K562 (cell line): ENCODE measurements around the gene UQCR11. TPM values are rescaled to one million over a fixed set of nuclear protein-coding genes. Genes with fewer than 3 reads are reported as not detected.

Source experiments
- IFI16 ChIP-seq: fragments of 250-450 bp; sonication (Bioruptor Pico); IDR thresholded peaks from 2 replicates; pipeline ENCODE4 v2.1.2; 2022; ENCODE audit warnings: mild to moderate bottlenecking, inconsistent platforms
- IRF9 ChIP-seq: fragments of 450-650 bp; IDR thresholded peaks from 2 replicates; pipeline ENCODE4 v1.6.1; 2016; ENCODE audit warnings: missing biosample characterization, missing genetic modification characterization
- KDM2B ChIP-seq: fragments of 250-450 bp; sonication (Bioruptor Pico); IDR thresholded peaks from 2 replicates; pipeline ENCODE4 v1.8.0; 2021; ENCODE audit warnings: mild to moderate bottlenecking, moderate library complexity
- MTA3 ChIP-seq: fragments of 450-650 bp; formaldehyde crosslinking; IDR thresholded peaks from 2 replicates; pipeline ENCODE4 v1.6.1; 2017; ENCODE audit warnings: mild to moderate bottlenecking, borderline replicate concordance
- SETDB1 ChIP-seq: IDR thresholded peaks from one replicate; pipeline ENCODE4 v1.6.1; 2012; ENCODE audit warnings: low read length, control low read depth, inconsistent platforms
- TAF15 ChIP-seq: fragments of 200-400 bp; formaldehyde crosslinking; IDR thresholded peaks from 2 replicates; pipeline ENCODE4 v1.6.1; 2017; ENCODE audit warnings: mild to moderate bottlenecking, low read depth, low read length, moderate library complexity
- TRIM24 ChIP-seq, 2 experiments: fragments of 450-650 bp; IDR thresholded peaks; 2 replicates each; pipeline ENCODE4 v1.6.1; 2016
- YBX1 ChIP-seq: fragments of 450-650 bp; IDR thresholded peaks from 2 replicates; pipeline ENCODE4 v1.7.1; 2016; ENCODE audit warnings: mild to moderate bottlenecking
- ZBTB8A ChIP-seq: fragments of 450-650 bp; IDR thresholded peaks from 2 replicates; pipeline ENCODE4 v1.6.1; 2018; ENCODE audit warnings: mild to moderate bottlenecking, moderate library complexity; ENCODE audit not compliant: partially characterized antibody
- ZFP30 ChIP-seq: fragments of 250-450 bp; sonication (Bioruptor Pico); IDR thresholded peaks from 2 replicates; pipeline ENCODE4 v1.8.0; 2022; ENCODE audit warnings: moderate library complexity, mild to moderate bottlenecking, inconsistent platforms, borderline replicate concordance
- ZFP36 ChIP-seq: fragments of 150-350 bp; IDR thresholded peaks from 2 replicates; pipeline ENCODE4 v1.6.1; 2018; ENCODE audit warnings: low read length, low read depth; ENCODE audit not compliant: partially characterized antibody
- ZNF24 ChIP-seq: fragments of 450-650 bp; IDR thresholded peaks from 2 replicates; pipeline ENCODE4 v1.6.1; 2016
- polyA plus RNA-seq, 8 experiments: library from polyadenylated mRNA; depleted of rRNA in 4 of 8; stranded (reverse) in 5 of 8; unstranded in 3 of 8; fragments of >200 nt; fragmentation: Nextera tagmentation in 2 of 8; fragmentation: Illumina TruSeq in 1 of 8; extraction: Ambion mirVana in 2 of 8; extraction: Trizol in 1 of 8; gene quantifications; 2 replicates each; pipeline versions ENCODE4 v1.2.1 to v1.2.3, GENCODE V29; 2011 to 2014; ENCODE audit warnings: inconsistent platforms in 1 of 8, missing spikeins in 1 of 8
- total RNA-seq, 7 experiments: library from RNA; depleted of rRNA in 6 of 7; stranded (reverse); fragments of >200 nt in 6 of 7; fragmentation: Illumina TruSeq in 2 of 7; extraction: Trizol in 2 of 7; gene quantifications; 2 replicates each; pipeline versions ENCODE4 v1.2.1 to v1.2.3, GENCODE V29; 2011 to 2021; ENCODE audit warnings: low replicate concordance in 1 of 7
- TF ChIP-seq, protein P1 (sequence below), 2 experiments: fragments of 150-350 bp in 1 of 2; IDR thresholded peaks; 2 replicates each; pipeline ENCODE4 v1.6.1; 2012 to 2016; ENCODE audit warnings: low read depth in 2 of 2, low read length in 2 of 2, mild to moderate bottlenecking in 1 of 2, moderate library complexity in 1 of 2
- TF ChIP-seq, protein P2 (sequence below): sonication (generic); formaldehyde crosslinking; IDR thresholded peaks from 2 replicates; pipeline ENCODE4 v1.4.0; 2020; ENCODE audit warnings: mild to moderate bottlenecking, missing genetic modification reagents

Gene UQCR11
- total and polyA plus RNA-seq, 9 of the 15 experiments (the other 6 are each of a cell fraction or from before 2014, with no cell fraction given) = 57.6 to 394 (median 259) TPM

DNA sequence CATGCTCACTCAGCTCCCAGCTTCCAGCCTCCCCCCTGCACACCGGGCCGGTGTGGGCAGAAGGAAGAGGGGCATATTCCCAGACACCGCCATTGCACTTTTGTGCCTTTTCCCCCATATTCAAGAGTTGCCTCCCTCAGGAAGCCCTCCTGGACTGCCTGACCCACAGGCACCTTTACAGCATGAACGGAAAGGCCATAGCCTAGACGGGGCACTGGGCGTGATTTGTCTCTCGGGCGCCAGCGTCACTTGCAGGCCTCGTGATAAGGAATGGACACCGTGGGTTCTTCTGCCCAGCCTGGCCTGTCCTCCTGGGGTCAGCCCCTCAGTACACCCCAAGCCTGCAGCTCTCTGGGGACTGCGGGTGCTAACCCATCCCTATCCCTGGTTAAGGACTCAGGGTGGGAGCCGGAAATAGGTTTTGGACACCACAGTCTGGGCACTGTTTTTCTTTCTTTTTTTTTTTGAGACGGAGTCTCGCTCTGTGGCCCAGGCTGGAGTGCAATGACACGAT, 933 bp upstream of the UQCR11 start (continued):
- TF ChIP-seq, protein P1, sequence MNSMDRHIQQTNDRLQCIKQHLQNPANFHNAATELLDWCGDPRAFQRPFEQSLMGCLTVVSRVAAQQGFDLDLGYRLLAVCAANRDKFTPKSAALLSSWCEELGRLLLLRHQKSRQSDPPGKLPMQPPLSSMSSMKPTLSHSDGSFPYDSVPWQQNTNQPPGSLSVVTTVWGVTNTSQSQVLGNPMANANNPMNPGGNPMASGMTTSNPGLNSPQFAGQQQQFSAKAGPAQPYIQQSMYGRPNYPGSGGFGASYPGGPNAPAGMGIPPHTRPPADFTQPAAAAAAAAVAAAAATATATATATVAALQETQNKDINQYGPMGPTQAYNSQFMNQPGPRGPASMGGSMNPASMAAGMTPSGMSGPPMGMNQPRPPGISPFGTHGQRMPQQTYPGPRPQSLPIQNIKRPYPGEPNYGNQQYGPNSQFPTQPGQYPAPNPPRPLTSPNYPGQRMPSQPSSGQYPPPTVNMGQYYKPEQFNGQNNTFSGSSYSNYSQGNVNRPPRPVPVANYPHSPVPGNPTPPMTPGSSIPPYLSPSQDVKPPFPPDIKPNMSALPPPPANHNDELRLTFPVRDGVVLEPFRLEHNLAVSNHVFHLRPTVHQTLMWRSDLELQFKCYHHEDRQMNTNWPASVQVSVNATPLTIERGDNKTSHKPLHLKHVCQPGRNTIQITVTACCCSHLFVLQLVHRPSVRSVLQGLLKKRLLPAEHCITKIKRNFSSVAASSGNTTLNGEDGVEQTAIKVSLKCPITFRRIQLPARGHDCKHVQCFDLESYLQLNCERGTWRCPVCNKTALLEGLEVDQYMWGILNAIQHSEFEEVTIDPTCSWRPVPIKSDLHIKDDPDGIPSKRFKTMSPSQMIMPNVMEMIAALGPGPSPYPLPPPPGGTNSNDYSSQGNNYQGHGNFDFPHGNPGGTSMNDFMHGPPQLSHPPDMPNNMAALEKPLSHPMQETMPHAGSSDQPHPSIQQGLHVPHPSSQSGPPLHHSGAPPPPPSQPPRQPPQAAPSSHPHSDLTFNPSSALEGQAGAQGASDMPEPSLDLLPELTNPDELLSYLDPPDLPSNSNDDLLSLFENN (IDR thresholded peaks at IDR 0.05; ENCODE audit: low read depth in 2 of 2, low read length in 2 of 2) = no peak
- TF ChIP-seq KDM2B (CRISPR knock-in tag) = no peak
- TF ChIP-seq ZNF24 = 0 out of 2 replicates have a peak, but pooled peaks have one; percentile 29
- no peak for TF ChIP-seq SETDB1
- TF ChIP-seq, protein P2, sequence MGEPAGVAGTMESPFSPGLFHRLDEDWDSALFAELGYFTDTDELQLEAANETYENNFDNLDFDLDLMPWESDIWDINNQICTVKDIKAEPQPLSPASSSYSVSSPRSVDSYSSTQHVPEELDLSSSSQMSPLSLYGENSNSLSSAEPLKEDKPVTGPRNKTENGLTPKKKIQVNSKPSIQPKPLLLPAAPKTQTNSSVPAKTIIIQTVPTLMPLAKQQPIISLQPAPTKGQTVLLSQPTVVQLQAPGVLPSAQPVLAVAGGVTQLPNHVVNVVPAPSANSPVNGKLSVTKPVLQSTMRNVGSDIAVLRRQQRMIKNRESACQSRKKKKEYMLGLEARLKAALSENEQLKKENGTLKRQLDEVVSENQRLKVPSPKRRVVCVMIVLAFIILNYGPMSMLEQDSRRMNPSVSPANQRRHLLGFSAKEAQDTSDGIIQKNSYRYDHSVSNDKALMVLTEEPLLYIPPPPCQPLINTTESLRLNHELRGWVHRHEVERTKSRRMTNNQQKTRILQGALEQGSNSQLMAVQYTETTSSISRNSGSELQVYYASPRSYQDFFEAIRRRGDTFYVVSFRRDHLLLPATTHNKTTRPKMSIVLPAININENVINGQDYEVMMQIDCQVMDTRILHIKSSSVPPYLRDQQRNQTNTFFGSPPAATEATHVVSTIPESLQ (CRISPR knock-in tag) = no peak
- no peak for TF ChIP-seq IFI16 (CRISPR knock-in tag)
- TF ChIP-seq TRIM24 (IDR thresholded peaks at IDR 0.05) = no peak
- no peak for TF ChIP-seq ZFP30 (CRISPR knock-in tag)
- no peak for TF ChIP-seq TAF15
- no peak for TF ChIP-seq ZBTB8A
- peak; percentile 100 for TF ChIP-seq ZFP36
- TF ChIP-seq IRF9 = no peak
- no peak for TF ChIP-seq YBX1
- no peak; the same call in 1 of the 2 replicates for TF ChIP-seq MTA3
